DOHH2 (cell line): ENCODE data around the gene RNF150.

Source experiments
- H3F3A ChIP-seq: fragments of 200-600 bp; sonication (generic), shearing (Covaris generic); 2 replicates; pipeline ENCODE4 v1.6.0; 2016; ENCODE audit warnings: antibody characterized with exemption, mild to moderate bottlenecking; ENCODE audit not compliant: control insufficient read depth, insufficient read depth
- H3K27ac ChIP-seq: fragments of 200-600 bp; sonication (generic); 2 replicates; pipeline ENCODE4 v1.5.1; 2014; ENCODE audit warnings: low read depth, mild to moderate bottlenecking, low read length, moderate library complexity
- H3K27me3 ChIP-seq: fragments of 200-600 bp; sonication (generic); 2 replicates; pipeline ENCODE4 v1.6.1; 2014; ENCODE audit warnings: mild to moderate bottlenecking, low read length, mixed read lengths; ENCODE audit not compliant: control insufficient read depth
- H3K36me3 ChIP-seq: fragments of 200-600 bp; sonication (generic); 2 replicates; pipeline ENCODE4 v1.6.1; 2014; ENCODE audit warnings: mild to moderate bottlenecking, low read length, moderate library complexity, mixed read lengths; ENCODE audit not compliant: control insufficient read depth
- H3K4me1 ChIP-seq: fragments of 200-600 bp; sonication (generic); 2 replicates; pipeline ENCODE4 v1.6.1; 2014; ENCODE audit warnings: mild to moderate bottlenecking, low read length, mixed read lengths; ENCODE audit not compliant: control insufficient read depth
- H3K4me2 ChIP-seq: fragments of 200-600 bp; sonication (generic); 2 replicates; pipeline ENCODE4 v1.6.0; 2014; ENCODE audit warnings: mild to moderate bottlenecking, low read length, moderate library complexity
- H3K4me3 ChIP-seq: fragments of 200-600 bp; sonication (generic); 2 replicates; pipeline ENCODE4 v1.5.1; 2014; ENCODE audit warnings: mild to moderate bottlenecking, low read length, mixed read lengths
- H3K79me2 ChIP-seq: fragments of 200-600 bp; sonication (generic); 2 replicates; pipeline ENCODE4 v1.6.1; 2014; ENCODE audit warnings: mild to moderate bottlenecking, low read length, mixed read lengths; ENCODE audit not compliant: control insufficient read depth
- H3K9me2 ChIP-seq: fragments of 200-600 bp; sonication (generic); replicated peaks from 2 replicates; pipeline ENCODE4 v1.6.1; 2014; ENCODE audit warnings: mild to moderate bottlenecking, low read length, mixed read lengths; ENCODE audit not compliant: control insufficient read depth
- H3K9me3 ChIP-seq: fragments of 200-600 bp; sonication (generic); 2 replicates; pipeline ENCODE4 v1.6.1; 2014; ENCODE audit warnings: antibody characterized with exemption, low read length, mixed read lengths; ENCODE audit not compliant: control insufficient read depth, insufficient read depth
- H4K20me1 ChIP-seq: fragments of 200-600 bp; sonication (generic); 2 replicates; pipeline ENCODE4 v1.6.0; 2014; ENCODE audit warnings: low read depth, mild to moderate bottlenecking, antibody characterized with exemption, low read length, moderate library complexity; ENCODE audit not compliant: control insufficient read depth, insufficient read depth
- EZH2phosphoT487 ChIP-seq: fragments of 200-600 bp; sonication (generic); IDR thresholded peaks from 2 replicates; pipeline ENCODE4 v1.6.1; 2017; ENCODE audit warnings: borderline replicate concordance, mild to moderate bottlenecking, antibody characterized with exemption, low read length, moderate library complexity, mixed read lengths
- TF ChIP-seq, protein P1 (sequence below): fragments of 200-600 bp; sonication (generic); IDR thresholded peaks from one replicate; pipeline ENCODE4 v1.5.1; 2014; ENCODE audit warnings: antibody characterized with exemption, mild to moderate bottlenecking, low read depth, low read length; ENCODE audit not compliant: poor library complexity, severe bottlenecking

RNF150 gene

GRCh38 chr4:140884431-140885058 is 248.7 kb downstream of the RNF150 start:
- no peak overlapping the region for H3K27ac ChIP-seq
- H3F3A ChIP-seq: no peaks in the 10 kb centered on the region
- no peak overlapping the region for H3K4me3 ChIP-seq
- peaks cover 5% of the 10 kb centered on the region for H3K27me3 ChIP-seq
- H3K4me1 ChIP-seq: no peaks in the 10 kb centered on the region
- H3K36me3 ChIP-seq: no peaks in the 10 kb centered on the region
- H3K4me2 ChIP-seq: no peak overlapping the region
- no peaks in the 10 kb centered on the region for H3K9me3 ChIP-seq
- H4K20me1 ChIP-seq: no peaks in the 10 kb centered on the region; the same call in 1 of the 2 replicates
- no peaks in the 10 kb centered on the region for H3K79me2 ChIP-seq
- no peaks in the 10 kb centered on the region for H3K9me2 ChIP-seq
- no peak for TF ChIP-seq EZH2phosphoT487
- TF ChIP-seq, protein P1, sequence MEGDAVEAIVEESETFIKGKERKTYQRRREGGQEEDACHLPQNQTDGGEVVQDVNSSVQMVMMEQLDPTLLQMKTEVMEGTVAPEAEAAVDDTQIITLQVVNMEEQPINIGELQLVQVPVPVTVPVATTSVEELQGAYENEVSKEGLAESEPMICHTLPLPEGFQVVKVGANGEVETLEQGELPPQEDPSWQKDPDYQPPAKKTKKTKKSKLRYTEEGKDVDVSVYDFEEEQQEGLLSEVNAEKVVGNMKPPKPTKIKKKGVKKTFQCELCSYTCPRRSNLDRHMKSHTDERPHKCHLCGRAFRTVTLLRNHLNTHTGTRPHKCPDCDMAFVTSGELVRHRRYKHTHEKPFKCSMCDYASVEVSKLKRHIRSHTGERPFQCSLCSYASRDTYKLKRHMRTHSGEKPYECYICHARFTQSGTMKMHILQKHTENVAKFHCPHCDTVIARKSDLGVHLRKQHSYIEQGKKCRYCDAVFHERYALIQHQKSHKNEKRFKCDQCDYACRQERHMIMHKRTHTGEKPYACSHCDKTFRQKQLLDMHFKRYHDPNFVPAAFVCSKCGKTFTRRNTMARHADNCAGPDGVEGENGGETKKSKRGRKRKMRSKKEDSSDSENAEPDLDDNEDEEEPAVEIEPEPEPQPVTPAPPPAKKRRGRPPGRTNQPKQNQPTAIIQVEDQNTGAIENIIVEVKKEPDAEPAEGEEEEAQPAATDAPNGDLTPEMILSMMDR: peak; percentile 83

DNA sequence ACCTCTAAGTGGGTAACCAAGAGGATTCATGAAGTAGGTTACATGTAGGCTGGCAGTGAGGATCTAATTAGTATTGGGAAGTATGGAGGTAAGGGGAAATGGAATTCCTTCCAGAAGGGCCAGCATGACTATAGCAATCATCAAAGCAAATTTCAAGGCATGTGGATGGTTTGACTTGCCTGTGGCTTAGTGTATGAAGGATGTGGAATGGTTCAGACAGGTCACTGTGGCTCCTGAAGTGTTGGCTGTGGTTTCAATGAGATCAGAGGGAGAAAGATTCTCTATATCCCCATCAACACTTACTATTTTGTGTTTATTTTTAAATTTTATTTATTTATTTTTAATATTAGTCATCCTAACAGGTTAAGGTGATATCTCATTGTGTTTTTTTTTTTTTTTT is 255.5 kb downstream of the RNF150 start:
- no peaks in the 10 kb centered on the region for H3K9me2 ChIP-seq
- H3K4me2 ChIP-seq: no peak overlapping the region
- no peaks in the 10 kb centered on the region for H3K4me1 ChIP-seq
- no peak overlapping the region for H3K4me3 ChIP-seq
- no peak for TF ChIP-seq EZH2phosphoT487
- TF ChIP-seq, protein P1: no peak
- no peak overlapping the region for H3K27ac ChIP-seq
- no peaks in the 10 kb centered on the region for H4K20me1 ChIP-seq
- H3K36me3 ChIP-seq: no peaks in the 10 kb centered on the region
- H3K9me3 ChIP-seq: no peaks in the 10 kb centered on the region
- no peaks in the 10 kb centered on the region for H3K79me2 ChIP-seq
- H3K27me3 ChIP-seq: peaks cover 14% of the 10 kb centered on the region
- H3F3A ChIP-seq: no peaks in the 10 kb centered on the region

DNA sequence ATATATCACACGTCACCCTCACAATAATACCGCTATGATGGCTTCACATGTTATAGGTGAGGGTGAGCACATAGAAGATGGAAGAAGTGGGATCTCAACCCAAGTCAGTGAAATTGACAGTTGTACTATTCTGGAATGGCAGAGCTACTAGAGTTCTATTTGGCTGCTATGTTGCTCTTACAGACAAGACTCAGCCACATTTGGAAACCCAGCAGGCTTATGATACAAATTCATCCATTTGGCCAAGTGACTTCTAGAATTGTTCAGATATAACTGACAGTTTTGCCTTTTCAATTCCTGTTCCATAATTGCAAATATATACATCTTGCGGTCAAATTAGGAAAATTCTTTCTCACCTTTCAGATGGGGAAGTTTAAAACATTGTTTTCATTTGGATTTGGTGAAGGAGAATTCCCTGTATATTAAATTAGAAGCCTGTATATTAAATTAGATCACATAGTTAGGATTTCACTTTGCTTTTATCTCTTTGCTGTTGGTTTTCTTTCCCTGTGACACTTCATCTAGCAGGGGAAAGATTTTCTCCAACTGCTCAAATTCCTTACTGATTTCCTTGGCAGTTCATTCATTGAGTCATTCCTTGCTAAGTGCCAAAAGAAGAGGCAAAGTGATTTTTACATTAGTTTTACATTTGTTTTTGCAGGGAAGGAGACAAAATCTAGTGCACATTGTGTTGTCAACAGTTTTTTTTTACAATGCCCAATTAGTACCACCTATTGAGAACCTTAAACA is 256.5 kb downstream of the RNF150 start:
- Histone ChIP-seq H3F3A (no peaks in the 10 kb centered on the region), H3K4me1 (no peaks in the 10 kb centered on the region), H3K9me3 (no peaks in the 10 kb centered on the region), H3K4me3 (no peak overlapping the region), H3K79me2 (no peaks in the 10 kb centered on the region), H3K27me3 (peaks cover 20% of the 10 kb centered on the region), H4K20me1 (no peaks in the 10 kb centered on the region), H3K27ac (no peak overlapping the region), H3K9me2 (no peaks in the 10 kb centered on the region), H3K36me3 (no peaks in the 10 kb centered on the region), H3K4me2 (no peak overlapping the region)
- TF ChIP-seq, protein P1: no peak
- no peak for TF ChIP-seq EZH2phosphoT487
